NCI-H524 (cell line): ENCODE data around the gene KRTAP12-2.
"Not testable (repeated sequence)": the region's sequence is repeated elsewhere in the genome, so short reads cannot be mapped to it uniquely, and the experiment has no call there.

Experiments
- DNase-seq, 2 experiments: peaks; one replicate each; lab custom pipeline; 2025; lab: John Stamatoyannopoulos, UW

KRTAP12-2 gene

DNA sequence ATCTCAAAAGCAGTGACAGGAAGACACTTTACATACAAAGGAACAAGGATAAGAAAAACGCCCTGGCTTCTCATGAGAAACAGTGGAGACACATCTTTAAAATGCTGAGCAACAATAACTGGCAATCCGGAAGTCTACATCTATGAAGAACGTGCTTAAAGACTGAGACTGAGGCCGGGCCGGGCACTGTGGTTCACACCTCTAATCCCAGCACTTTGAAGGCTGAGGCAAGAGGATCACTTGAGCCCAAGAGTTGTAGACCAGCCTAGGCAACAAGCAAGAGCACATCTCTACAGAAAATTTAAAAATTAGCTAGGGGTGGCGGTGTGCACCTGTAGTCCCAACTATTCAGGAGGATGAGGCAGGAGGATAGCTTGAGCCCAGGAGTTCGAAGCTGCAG is 17.4 kb upstream of the KRTAP12-2 start:
- DNase-seq: no peak

DNA sequence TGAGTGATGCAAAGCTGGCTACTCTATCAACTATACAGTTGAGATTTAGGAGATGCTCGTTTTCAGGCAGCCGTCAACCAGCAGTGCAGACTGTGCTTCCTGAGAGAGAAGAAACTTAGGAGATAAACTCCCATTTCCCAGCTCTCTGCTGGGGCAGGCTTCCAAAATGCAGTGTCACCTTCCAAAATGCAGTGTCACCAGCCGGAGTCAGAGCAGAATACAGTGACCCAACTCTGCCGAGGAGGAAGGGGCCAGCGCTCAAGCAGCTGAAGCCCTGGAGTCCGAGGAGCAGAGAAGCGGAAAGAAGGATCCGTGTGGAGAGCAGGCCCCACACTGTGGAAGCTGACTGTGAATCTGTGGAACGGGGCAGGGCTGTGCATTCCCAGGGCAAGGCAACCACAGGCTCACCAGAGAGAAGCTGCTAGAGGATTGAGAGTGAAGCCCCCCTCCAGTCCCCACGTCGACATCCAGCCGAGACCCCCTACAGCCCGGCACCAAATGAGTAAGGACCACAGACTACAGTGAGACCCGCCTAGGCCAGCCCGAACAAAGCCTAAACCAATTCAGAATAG is 15.9 kb upstream of the KRTAP12-2 start:
- DNase-seq: no peak

DNA sequence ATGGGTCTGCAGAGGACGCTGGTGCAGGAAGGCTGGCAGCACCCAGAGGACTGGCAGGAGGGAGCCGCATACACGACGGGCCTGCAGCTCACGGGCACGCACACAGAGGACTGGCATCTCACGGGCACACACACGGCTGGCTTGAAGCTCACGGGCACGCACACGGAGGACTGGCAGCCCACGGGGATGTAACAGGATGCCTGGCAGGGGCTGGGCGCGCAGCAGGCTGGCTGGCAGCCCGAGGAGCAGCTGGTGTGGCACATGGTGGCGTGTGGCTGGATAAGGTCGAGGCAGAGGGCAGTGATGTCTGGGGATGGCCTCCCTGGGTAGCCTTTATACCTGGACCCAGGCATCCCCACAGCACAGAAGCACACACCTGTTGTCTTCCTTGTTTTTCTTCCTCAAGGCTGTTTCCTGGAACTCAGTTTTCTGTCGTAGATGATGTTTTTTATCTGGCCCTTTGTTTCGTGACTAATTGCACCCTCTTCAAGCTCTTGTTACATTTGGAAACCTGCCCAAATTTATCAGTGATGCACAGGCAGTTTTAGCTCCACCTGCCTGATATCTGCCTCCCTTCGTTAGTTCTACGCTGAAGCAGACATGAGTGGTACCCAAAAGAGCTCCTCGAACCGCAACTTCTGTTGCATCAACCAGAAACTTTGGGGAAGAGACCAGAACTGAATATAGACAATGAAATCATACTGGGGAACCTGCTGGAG is 15.3 kb upstream of the KRTAP12-2 start, which contains the start of gene KRTAP12-1:
Gene KRTAP12-1, minus strand, starts transcription at position 303 of the 719 bp plus-strand sequence. Its CDS starts 40 bp downstream, at position 263.
- peak; percentile 63 to 73 for DNase-seq

DNA sequence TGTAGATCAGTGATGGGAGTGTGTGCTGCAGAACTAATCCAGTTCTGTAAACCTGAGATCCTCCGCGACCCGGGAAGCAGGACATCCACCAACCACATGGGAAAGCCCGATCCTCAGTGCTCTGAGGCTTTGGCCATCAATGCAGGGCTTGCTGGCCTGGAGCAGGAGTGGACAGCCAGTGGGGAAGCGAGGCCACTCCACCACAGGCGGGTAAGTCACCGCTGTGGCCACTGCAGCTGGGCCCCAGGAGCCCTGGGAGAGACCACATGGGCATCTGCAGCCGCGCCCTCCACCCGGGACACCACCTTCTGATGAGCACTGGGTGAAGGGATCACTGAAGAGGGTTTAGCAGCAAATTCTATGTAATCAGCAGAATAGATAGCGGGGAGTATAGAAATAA is 14.4 kb upstream of the KRTAP12-2 start:
- DNase-seq: no peak

DNA sequence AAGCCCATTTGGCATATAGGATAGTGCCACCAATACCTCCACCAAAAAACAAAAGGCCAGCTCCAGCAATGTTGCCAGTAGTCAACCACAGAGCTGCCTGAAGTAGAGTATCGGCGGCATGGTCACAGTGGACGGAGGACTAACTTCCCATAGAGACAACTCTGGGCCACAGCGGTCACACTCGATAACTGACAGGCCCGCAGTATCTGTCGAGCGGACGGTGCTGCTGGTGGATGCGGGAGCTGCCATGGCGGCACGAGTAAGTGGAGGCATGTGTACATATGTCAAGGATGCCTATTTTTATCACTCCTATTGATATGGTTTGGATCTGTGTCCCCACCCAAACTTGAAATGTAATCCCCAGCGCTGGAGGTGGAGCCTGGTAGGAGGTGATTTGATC is 11.2 kb upstream of the KRTAP12-2 start:
- no peak for DNase-seq

DNA sequence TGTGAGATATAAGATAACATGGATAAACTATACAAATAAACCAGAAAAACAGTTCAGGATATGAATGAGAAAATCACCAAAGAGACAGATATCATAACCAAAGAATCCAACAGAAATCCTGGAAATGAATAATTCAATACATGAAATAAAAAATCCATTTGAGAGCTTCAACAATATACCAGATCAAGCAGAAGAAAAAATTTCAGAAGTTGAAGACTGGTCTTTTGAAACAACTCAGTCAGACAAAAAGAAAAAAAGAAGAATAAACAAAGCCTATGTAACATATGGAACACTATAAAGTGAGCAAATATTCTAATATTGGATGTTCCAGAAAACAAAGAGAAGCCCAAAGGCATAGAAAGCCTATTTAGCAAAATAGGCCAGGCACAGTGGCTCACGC is 5.2 kb upstream of the KRTAP12-2 start:
- DNase-seq: no peak

DNA sequence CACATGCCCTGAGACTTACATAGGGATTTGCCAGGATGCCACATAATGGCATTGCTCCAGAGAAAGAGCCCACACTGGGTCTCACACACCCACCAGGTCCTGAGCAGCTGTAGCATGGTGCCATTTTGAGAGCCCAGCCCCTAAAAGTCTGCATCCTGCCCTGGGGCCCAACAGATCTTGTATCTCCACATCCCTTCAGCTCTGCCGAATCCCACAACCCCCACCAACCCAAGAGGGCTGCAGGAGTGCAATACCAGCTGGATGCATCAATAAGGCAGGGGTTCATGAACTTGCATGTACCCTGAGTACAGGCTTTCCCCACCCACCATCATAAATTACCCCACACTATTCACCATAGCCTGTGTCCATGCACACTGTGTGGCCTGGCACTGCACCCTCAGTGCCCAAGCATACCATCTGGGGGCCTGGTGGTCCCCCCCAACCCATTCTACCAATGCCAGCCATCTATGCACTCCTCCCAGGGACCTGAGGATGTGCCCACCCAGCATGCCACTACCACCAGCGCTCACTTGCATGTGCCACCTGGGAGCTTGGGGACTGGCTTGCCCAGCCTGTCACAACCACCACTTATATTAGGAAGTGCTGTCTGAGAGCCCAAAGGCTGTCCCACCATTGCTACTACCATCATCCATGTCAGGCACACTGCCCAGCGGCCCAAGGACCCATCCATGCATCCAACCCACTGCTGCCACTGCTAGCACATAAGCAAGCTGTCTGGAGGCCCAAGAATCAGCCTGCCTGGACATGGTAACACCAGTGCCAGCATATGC is 4.1 kb upstream of the KRTAP12-2 start:
- DNase-seq: no peak

DNA sequence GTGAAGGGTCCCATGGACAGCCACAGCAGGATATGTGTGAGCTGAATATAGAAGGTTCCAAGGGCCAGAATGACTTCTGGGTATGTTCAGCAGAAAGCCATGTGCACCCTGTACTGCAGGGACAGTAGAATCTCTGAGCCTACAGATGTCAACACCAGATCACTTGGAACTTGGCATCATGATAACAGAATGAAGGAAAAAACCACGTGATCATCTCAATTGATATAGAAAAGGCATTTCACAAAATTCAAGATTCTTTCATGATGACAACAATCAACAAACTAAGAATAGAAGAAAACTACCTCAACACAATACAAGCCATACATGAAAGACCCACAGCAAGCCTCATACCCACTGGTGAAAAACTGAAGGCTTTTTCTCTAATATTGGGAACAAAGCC is 885 bp upstream of the KRTAP12-2 start:
- DNase-seq: no peak

DNA sequence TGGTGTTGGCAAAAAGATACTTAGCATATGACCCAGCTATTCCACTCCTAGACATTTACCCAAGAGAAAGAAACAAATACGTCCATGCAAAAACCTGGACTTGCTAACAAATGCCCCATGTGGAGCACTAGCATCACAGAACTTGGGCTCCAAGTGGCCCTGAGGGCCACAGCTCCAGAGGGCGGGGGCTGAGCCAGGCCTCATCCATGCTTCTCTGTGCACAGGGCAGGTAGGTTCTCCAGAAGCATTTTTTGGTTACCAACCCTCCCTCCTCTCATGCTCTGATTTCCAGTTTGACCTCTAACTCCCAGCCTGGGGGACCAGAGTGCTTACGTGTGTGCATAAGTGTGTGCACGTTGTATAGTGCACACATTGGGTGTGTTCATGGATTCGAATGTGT is 2.0 kb downstream of the KRTAP12-2 start:
- DNase-seq: no peak

DNA sequence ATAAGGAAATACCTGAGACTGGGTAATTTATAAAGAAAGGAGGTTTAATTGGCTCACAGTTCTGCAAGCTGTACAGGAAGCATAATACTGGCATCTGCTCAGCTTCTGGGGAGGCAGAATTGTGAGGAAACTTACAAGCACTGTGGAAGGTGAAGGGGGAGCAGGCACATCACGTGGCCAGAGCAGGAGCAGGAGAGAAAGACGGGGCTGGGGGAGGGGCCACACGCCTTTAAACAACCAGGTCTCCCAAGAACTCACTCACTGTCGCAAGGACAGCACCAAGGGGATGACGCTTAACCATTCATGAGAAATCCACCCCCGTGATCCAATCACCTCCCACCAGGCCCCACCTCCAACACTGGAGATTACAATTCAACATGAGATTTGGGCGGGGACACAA is 5.2 kb downstream of the KRTAP12-2 start:
- DNase-seq: not testable (repeated sequence)

DNA sequence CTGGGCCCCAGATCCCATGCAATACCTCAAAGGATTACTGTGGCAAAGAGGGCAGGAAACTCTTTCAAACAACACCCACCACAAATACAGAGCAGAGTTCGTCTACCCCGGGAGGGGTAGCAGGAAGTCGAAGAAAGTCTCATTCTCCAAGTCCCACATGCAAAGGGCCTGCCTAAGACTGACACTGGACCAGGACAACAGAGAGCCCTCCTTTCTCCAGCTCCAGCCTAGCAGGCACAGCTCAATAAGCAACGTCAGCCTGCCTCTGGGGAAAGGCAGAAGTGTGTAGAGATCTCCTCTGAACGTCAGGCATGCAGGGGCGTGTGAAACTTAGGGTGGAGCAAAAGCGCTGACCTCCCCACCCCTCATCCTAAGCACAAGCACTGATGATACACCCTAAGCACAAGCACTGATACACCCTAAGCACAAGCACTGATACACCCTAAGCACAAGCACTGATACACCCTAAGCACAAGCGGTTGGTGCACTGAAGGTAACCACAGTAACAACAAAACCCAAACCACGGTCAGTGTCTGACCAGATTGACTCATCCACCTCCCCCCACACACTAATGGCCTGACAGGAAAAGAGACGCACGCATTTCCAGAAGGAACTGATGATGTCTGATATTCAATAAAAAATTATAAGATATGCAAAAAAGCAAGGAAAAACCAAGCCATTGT is 7.7 kb downstream of the KRTAP12-2 start:
- no peak for DNase-seq

DNA sequence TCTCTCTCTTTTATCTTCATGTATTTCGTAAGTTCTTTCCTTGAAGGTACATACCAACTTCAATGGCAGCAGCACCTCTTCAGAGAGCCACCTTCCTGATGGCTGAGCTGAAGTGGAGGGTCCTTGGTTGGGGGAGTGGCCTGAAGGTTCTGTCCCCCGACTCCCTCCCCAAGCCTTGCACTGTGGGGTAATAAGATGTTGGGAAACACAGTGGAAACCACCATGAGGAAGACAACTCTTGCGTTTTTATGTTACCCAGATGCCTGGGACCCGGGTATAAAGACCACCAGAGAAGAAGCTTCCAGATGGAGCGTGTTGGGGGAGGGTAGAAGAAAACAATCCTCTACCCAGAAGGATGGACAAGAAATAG is 8.2 kb downstream of the KRTAP12-2 start:
- DNase-seq: no peak

DNA sequence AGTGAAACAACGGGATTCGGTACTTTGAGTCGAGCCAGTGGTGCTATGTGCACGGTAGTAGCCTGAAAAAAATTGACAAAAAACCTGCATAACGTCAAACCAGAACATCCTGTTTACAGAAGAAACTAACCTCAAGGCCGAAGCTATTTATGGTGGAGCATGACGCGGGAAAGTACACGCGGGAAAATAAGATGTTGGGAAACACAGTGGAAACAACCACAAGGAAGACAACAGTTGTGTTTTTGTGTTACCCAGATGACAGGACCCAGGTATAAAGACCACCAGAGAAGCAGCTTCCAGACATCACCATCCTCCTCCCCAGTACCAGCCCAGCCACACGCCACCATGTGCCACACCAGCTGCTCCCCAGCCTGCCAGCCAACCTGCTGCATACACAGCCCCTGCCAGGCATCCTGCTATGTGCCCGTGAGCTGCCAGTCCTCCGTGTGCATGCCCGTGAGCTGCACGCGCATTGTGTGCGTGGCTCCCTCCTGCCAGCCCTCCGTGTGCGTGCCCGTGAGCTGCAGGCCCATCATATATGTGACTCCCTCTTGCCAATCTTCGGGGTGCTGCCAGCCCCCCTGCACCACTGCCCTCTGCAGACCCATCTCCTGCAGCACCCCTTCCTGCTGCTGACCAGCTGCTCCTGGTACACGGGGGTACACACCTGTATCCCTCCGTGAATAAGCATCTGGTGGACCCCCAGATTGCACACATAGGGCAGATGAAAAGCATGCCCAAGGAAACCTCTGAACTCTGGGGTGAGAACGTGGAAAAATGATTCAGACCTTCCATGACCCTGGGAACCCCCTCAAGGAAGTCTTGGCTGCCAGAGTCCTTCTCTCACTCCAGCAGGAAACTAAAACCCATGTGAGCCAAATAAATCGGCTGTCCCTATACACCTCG is 8.8 kb downstream of the KRTAP12-2 start, which contains the start of gene KRTAP12-3:
Gene KRTAP12-3, plus strand, starts transcription at position 298 of the 906 bp plus-strand sequence. Its CDS starts 48 bp downstream, at position 346.
- no peak for DNase-seq

DNA sequence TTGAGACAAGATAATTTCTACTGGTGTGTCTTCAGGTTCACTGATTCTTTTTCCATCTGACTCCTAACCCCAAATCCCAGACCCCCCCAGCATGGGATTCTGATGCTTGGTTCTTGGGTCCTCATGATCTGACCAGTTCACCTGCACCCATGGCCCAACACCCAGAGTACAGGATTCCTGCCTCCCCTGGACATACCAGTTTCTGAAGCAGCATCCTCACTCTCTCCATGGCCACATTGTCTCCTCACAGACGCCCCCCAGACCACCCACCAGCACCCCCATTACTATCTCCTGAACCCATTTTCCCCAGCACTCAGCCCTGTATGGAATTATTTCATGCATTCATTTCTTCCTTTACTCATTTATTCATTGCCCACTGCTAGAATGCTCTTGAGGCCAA is 9.9 kb downstream of the KRTAP12-2 start:
- no peak for DNase-seq

DNA sequence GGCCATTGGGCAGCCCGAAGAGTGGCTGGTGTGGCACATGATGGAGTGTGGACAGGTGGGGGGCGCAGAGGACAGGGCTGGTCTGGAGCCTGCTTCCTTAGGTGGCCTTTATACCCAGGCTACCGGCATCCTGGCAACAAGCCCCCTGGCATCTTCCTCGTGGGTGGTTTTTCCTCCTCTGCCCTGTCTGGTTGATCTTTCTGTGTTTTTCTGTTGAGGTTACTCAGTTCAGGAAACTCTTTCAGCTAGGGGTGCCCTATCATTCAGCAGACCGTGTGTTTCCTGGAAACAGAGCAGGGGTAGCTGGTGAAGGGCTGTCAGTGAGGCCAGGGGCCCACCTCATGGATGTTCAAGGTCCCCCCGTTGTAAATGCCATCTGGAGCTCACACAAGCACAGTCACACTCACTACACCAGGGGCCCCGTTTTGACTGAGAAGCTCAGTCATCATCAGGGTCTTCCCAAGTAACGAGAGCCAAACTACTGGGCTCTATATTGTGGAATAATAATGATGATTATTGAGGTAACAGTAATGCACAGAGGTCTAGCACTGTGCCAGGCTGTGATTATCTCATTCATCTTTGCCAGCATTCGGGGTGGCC is 12.1 kb downstream of the KRTAP12-2 start, which contains the start of gene KRTAP12-4:
Gene KRTAP12-4, minus strand, starts transcription at position 84 of the 600 bp plus-strand sequence. Its CDS starts 45 bp downstream, at position 39.
- DNase-seq: no peak

DNA sequence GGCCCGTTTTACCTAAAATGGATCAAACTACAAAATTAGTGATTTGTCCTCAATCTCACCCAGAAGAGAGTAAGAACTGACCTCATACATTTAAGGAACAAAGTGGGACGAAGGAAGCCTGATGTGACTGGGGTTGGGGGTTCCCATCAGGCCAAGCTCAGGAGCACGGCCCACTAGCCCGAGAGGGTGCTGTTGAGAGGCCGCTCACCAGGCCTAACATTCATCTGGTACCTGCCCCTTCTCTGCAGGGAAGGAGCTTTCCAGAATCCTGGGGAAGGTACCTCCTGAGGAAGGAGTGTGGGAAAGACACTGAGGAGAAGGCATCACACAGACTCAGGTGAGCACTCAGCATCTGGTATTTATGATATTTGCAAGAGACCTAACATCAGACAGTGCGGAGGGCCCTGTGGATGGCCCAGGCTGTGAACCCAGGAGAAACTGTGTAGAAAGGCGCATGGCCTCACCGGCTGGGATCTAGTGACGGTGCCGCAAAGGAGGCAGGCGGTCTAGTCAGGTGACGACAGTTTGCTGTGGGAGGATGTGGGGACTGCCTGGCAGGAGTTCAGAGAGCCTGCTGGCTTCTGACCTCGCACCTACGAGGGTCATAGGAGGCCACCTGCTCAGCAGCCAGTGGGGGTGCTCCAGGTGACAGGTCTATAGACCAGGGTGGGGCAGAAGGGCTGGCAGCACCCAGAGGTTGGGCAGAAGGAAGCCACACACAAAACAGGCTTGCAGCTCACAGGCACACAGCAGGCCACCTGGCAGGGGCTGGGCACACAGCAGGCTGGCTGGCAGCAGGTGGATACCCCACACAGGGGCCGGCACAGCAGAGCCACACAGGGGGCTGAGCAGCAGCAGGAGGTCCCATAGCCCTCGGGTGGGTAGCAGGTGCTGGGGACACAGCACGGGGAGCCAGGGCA is 12.8 kb downstream of the KRTAP12-2 start:
- DNase-seq: no peak

DNA sequence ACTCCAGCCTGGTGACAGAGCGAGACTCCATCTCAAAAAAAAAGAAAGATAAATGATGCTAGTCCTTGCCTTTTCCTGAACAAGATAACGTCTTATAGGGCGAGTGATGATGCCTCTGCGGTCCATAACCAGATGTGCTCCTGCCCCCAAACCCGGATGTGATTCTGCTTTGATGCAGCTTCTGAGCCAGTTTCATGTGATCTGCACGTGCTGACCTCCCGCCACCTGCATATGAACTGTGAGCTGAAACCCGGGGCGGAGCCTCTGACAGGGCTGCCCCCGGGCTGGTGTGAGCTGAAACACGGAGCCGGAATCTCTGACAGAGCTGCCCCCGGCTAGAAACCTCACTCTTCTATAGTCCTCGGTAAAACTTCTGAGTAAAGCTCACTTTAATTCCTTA is 13.6 kb downstream of the KRTAP12-2 start:
- DNase-seq: no peak

DNA sequence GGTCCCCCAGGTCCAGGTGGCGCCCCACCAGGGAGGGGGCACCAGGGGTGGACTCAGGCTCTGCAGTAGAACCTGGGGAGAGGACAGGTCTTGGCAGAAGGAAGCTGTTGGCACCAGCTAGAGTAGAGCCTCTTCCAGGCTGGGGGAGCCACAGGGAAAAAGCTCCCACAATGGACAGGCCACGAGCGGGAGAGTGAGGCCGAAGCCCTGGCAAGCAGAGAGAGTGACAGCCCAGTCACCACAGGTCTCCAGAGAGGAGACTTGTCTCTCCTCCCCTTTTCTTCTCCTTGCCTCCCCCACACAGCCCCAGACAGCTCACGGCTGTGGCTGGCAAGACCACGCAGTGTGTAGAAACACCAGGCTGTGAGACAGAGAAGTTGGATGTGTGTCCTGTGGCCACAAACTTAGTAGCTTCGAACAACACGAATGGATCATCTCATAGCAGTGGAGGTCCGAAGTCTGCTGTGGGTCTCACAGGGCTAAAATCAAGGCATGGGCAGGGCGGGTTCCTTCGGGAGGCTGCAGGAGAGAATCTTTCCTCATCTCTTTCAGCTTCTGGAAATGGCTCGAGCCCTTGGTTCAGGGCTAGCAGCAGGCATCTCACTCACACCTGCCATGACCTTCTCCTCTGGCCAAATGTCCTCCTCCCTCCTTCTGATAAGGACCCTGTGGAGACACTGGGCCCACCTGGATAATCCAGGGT is 15.6 kb downstream of the KRTAP12-2 start:
- no peak for DNase-seq
